ENCODE data around the gene ADAMTS20.

ADAMTS20 gene

GRCh38 chr12:43325786-43326185 lies 226.2 kb downstream of the ADAMTS20 start:
- H4K20me1 ChIP-seq (ENCODE audit: control insufficient read depth, insufficient read depth, low read depth, low read length) = no peaks in the 10 kb centered on the region
- TF ChIP-seq EZH2phosphoT487 (IDR thresholded peaks at IDR 0.05; ENCODE audit: borderline replicate concordance, low read length) = no peak
- no peak for TF ChIP-seq CTCF (IDR thresholded peaks at IDR 0.05; ENCODE audit: low read depth, low read length, poor library complexity, severe bottlenecking)
- H3K9me2 ChIP-seq (replicated peaks; ENCODE audit: control insufficient read depth, low read length) = no peaks in the 10 kb centered on the region
- no peaks in the 10 kb centered on the region for H3K9me3 ChIP-seq (ENCODE audit: control insufficient read depth, insufficient read depth, low read length)
- no peaks in the 10 kb centered on the region for H3K79me2 ChIP-seq (ENCODE audit: control insufficient read depth, low read length)
- H3K36me3 ChIP-seq (ENCODE audit: control insufficient read depth, low read length) = no peaks in the 10 kb centered on the region
- H3K4me3 ChIP-seq (ENCODE audit: low read length) = no peak overlapping the region
- H3K4me2 ChIP-seq (ENCODE audit: low read length) = no peak overlapping the region
- H3K27me3 ChIP-seq (ENCODE audit: control insufficient read depth, low read length) = no peaks in the 10 kb centered on the region
- H3F3A ChIP-seq (ENCODE audit: control insufficient read depth, insufficient read depth) = no peaks in the 10 kb centered on the region
- no peak overlapping the region for H3K27ac ChIP-seq (ENCODE audit: low read depth, low read length)
- no peaks in the 10 kb centered on the region for H3K4me1 ChIP-seq (ENCODE audit: control insufficient read depth, low read length)

- H3K9me3 ChIP-seq (ENCODE audit: control insufficient read depth, insufficient read depth, low read length) = no peaks in the 10 kb centered on the region
- H3K9me2 ChIP-seq (replicated peaks; ENCODE audit: control insufficient read depth, low read length) = no peaks in the 10 kb centered on the region
- H3K36me3 ChIP-seq (ENCODE audit: control insufficient read depth, low read length) = no peaks in the 10 kb centered on the region
- H3K27me3 ChIP-seq (ENCODE audit: control insufficient read depth, low read length) = no peaks in the 10 kb centered on the region
- H3K79me2 ChIP-seq (ENCODE audit: control insufficient read depth, low read length) = no peaks in the 10 kb centered on the region
- no peaks in the 10 kb centered on the region for H3F3A ChIP-seq (ENCODE audit: control insufficient read depth, insufficient read depth)
- H3K27ac ChIP-seq (ENCODE audit: low read depth, low read length) = no peak overlapping the region
- no peaks in the 10 kb centered on the region for H3K4me1 ChIP-seq (ENCODE audit: control insufficient read depth, low read length)
- H4K20me1 ChIP-seq (ENCODE audit: control insufficient read depth, insufficient read depth, low read depth, low read length) = no peaks in the 10 kb centered on the region
- no peak overlapping the region for H3K4me3 ChIP-seq (ENCODE audit: low read length)
- TF ChIP-seq EZH2phosphoT487 (IDR thresholded peaks at IDR 0.05; ENCODE audit: borderline replicate concordance, low read length) (no peak), CTCF (IDR thresholded peaks at IDR 0.05; ENCODE audit: low read depth, low read length, poor library complexity, severe bottlenecking) (no peak)
- no peak overlapping the region for H3K4me2 ChIP-seq (ENCODE audit: low read length)
Observed at GRCh38 chr12:43320281-43320680, 231.7 kb downstream of the ADAMTS20 start.

GRCh38 chr12:43318021-43318420 lies 234.0 kb downstream of the ADAMTS20 start:
- Histone ChIP-seq H3K4me3 (ENCODE audit: low read length) (no peak overlapping the region), H3K27me3 (ENCODE audit: control insufficient read depth, low read length) (no peaks in the 10 kb centered on the region), H3K36me3 (ENCODE audit: control insufficient read depth, low read length) (no peaks in the 10 kb centered on the region), H3K4me1 (ENCODE audit: control insufficient read depth, low read length) (no peaks in the 10 kb centered on the region), H3K79me2 (ENCODE audit: control insufficient read depth, low read length) (no peaks in the 10 kb centered on the region), H3K9me3 (ENCODE audit: control insufficient read depth, insufficient read depth, low read length) (no peaks in the 10 kb centered on the region), H3K9me2 (replicated peaks; ENCODE audit: control insufficient read depth, low read length) (no peaks in the 10 kb centered on the region), H3K4me2 (ENCODE audit: low read length) (no peak overlapping the region), H3F3A (ENCODE audit: control insufficient read depth, insufficient read depth) (no peaks in the 10 kb centered on the region), H4K20me1 (ENCODE audit: control insufficient read depth, insufficient read depth, low read depth, low read length) (no peaks in the 10 kb centered on the region), H3K27ac (ENCODE audit: low read depth, low read length) (no peak overlapping the region)
- TF ChIP-seq EZH2phosphoT487 (IDR thresholded peaks at IDR 0.05; ENCODE audit: borderline replicate concordance, low read length) (no peak), CTCF (IDR thresholded peaks at IDR 0.05; ENCODE audit: low read depth, low read length, poor library complexity, severe bottlenecking) (no peak)

- Histone ChIP-seq H3K4me1 (ENCODE audit: control insufficient read depth, low read length) (no peaks in the 10 kb centered on the region), H3K36me3 (ENCODE audit: control insufficient read depth, low read length) (no peaks in the 10 kb centered on the region)
Observed at GRCh38 chr12:43317156-43317555, 234.8 kb downstream of the ADAMTS20 start.

More at GRCh38 chr12:43317156-43317555, 234.8 kb downstream of the ADAMTS20 start:
- Histone ChIP-seq H3F3A (ENCODE audit: control insufficient read depth, insufficient read depth) (no peaks in the 10 kb centered on the region), H4K20me1 (ENCODE audit: control insufficient read depth, insufficient read depth, low read depth, low read length) (no peaks in the 10 kb centered on the region), H3K27me3 (ENCODE audit: control insufficient read depth, low read length) (no peaks in the 10 kb centered on the region), H3K79me2 (ENCODE audit: control insufficient read depth, low read length) (no peaks in the 10 kb centered on the region), H3K27ac (ENCODE audit: low read depth, low read length) (no peak overlapping the region), H3K9me3 (ENCODE audit: control insufficient read depth, insufficient read depth, low read length) (no peaks in the 10 kb centered on the region), H3K4me3 (ENCODE audit: low read length) (no peak overlapping the region), H3K9me2 (replicated peaks; ENCODE audit: control insufficient read depth, low read length) (no peaks in the 10 kb centered on the region), H3K4me2 (ENCODE audit: low read length) (no peak overlapping the region)
- no peak for TF ChIP-seq EZH2phosphoT487 (IDR thresholded peaks at IDR 0.05; ENCODE audit: borderline replicate concordance, low read length)
- no peak for TF ChIP-seq CTCF (IDR thresholded peaks at IDR 0.05; ENCODE audit: low read depth, low read length, poor library complexity, severe bottlenecking)
